Ishikawa (cell line): ENCODE measurements around the gene RNF144B.

Experiments used
- EP300 ChIP-seq: IDR thresholded peaks from 2 replicates; pipeline ENCODE4 v1.6.1; 2012; ENCODE audit warnings: borderline replicate concordance
- FOXM1 ChIP-seq: IDR thresholded peaks from 2 replicates; pipeline ENCODE4 v1.6.1; 2012; ENCODE audit warnings: low read depth, borderline replicate concordance
- MAX ChIP-seq: IDR thresholded peaks from 2 replicates; pipeline ENCODE4 v1.6.1; 2012
- NFIC ChIP-seq: IDR thresholded peaks from 2 replicates; pipeline ENCODE4 v1.6.1; 2012
- RAD21 ChIP-seq: IDR thresholded peaks from 2 replicates; pipeline ENCODE4 v1.6.1; 2012; ENCODE audit warnings: low read depth
- REST ChIP-seq: IDR thresholded peaks from 2 replicates; pipeline ENCODE4 v1.6.1; 2012; ENCODE audit warnings: low read depth, mild to moderate bottlenecking
- TCF12 ChIP-seq: IDR thresholded peaks from 2 replicates; pipeline ENCODE4 v1.6.1; 2012; ENCODE audit warnings: low read depth
- USF1 ChIP-seq: IDR thresholded peaks from 2 replicates; pipeline ENCODE4 v1.6.1; 2012
- YY1 ChIP-seq: IDR thresholded peaks from 2 replicates; pipeline ENCODE4 v1.6.1; 2012; ENCODE audit warnings: low read depth

GRCh38 chr6:18446771-18447170, 59.6 kb downstream of the RNF144B start:
- TF ChIP-seq MAX (no peak), RAD21 (no peak), REST (no peak), FOXM1 (no peak), YY1 (no peak), USF1 (no peak), TCF12 (no peak), EP300 (no peak), NFIC (no peak)
